Psoas muscle (tissue), 8 donors: ENCODE results near the gene MIXL1. TPM values are rescaled to one million over a fixed set of nuclear protein-coding genes. Genes with fewer than 3 reads are reported as not detected.

Experiments
- ATAC-seq, 4 donors: fragments of 200-7000 bp; cut with Tn5 transposase; one replicate each; pipeline ENCODE4 v1.9.1; 2020; ENCODE audit warnings: moderate library complexity in 3 of 4, mild to moderate bottlenecking in 2 of 4
- DNase-seq, 2 donors: peaks; one replicate each; pipeline ENCODE4 v3.0.0-alpha.2; 2020
- H3K27ac ChIP-seq: fragments of 200-600 bp; one replicate; pipeline ENCODE4 v1.8.0; 2022
- H3K27me3 ChIP-seq, 3 donors: fragments of 200-600 bp in 1 of 3; one replicate each; pipeline versions ENCODE4 v1.6.1 to v1.8.0; 2013 to 2022; ENCODE audit warnings: low read length in 2 of 3, mild to moderate bottlenecking in 2 of 3, moderate library complexity in 1 of 3; ENCODE audit not compliant: insufficient read depth in 3 of 3
- H3K36me3 ChIP-seq, 2 donors: fragments of 200-600 bp in 1 of 2; one replicate each; pipeline versions ENCODE4 v1.6.1 to v1.8.0; 2013 to 2022; ENCODE audit warnings: low read depth in 1 of 2, mild to moderate bottlenecking in 1 of 2, moderate library complexity in 1 of 2; ENCODE audit not compliant: insufficient read depth in 1 of 2
- H3K4me1 ChIP-seq: fragments of 200-600 bp; one replicate; pipeline ENCODE4 v1.8.0; 2022
- H3K4me3 ChIP-seq: fragments of 200-600 bp; one replicate; pipeline ENCODE4 v1.8.0; 2022; ENCODE audit warnings: mild to moderate bottlenecking
- H3K9me3 ChIP-seq: fragments of 200-600 bp; one replicate; pipeline ENCODE4 v1.8.0; 2022
- WGBS, 3 donors: extraction: QIAGEN DNeasy Blood & Tissue Kit; methylation state at CpG; one replicate each; pipeline versions ENCODE4 v1.1.6 to v1.1.7; 2013; 5-methylcytosine and 5-hydroxymethylcytosine counted together
- intact Hi-C, 2 donors: fragments of 100-400 bp; cut with DNase I; formaldehyde crosslinking; loops; one replicate each; pipeline versions ENCODE4 v1.11.0 to v1.14.2; 2022
- polyA plus RNA-seq, 3 donors: library from polyadenylated mRNA; stranded (reverse); fragments of 200-250 nt; gene quantifications; one replicate each; pipeline ENCODE4 v1.2.3, GENCODE V29; 2013
- total RNA-seq, 4 donors: library from RNA; stranded (reverse); fragmentation: NEBNext Ultra II Directional in 2 of 4; extraction: Animal tissue kit (Norgen Biotek cat#: 25700) in 2 of 4; gene quantifications; one replicate each; pipeline versions ENCODE4 v1.2.1 to v1.2.4, GENCODE V29; 2021 to 2023
- TF ChIP-seq, protein P1 (sequence below): fragments of 200-600 bp; IDR thresholded peaks from one replicate; pipeline ENCODE4 v1.8.0; 2022; ENCODE audit warnings: antibody characterized with exemption
- donor health status: healthy with polysubstance abuse.
- donor health status: DM: no; HTN: no; CAD: no; lungs with moderate emphysema.
- donor health status: Bipolar disorder and iron deficiency.
- donor health status: healthy.
- donor health status: DM: yes; HTN: yes; CAD: no.
- donor health status: DM: no; HTN: no; CAD: no.
- donor health status: DM: no; HTN: no; CAD: no.
- donor health status: DM: yes; HTN: yes; CAD: no.

The MIXL1 gene
- total and polyA plus RNA-seq, 7 donors, result 0.01 TPM; not detected in 6

DNA sequence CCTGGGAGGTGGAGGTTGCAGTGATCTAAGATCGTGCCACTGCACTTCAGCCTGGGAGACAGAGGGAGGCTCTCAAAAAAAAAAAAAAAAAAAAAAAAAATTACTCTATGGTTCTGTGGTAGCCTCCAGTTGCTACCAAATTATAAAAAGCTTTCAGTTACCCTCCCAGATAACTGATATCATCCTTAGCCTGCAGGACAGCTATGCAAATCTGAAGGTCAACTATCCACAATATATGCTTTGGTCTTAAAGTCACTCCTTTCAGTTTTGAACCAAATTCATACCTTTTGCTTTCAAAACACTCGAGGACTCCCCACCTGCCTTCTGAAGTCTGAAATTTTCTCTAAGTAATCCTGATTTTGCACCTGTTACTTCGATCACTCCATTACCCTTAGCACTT, 3.1 kb downstream of the MIXL1 start:
- 87 to 94% (median 91%) methylated on average over 3 of the region's 3 CpGs for WGBS, 3 donors
- Histone ChIP-seq H3K36me3 (peaks cover 2 to 9% of the 10 kb centered on the region in 2 donors), H3K27ac (no peak overlapping the region), H3K9me3 (no peaks in the 10 kb centered on the region), H3K4me3 (no peak overlapping the region), H3K27me3 (peaks cover 0 to 39% (median 10%) of the 10 kb centered on the region in 3 donors), H3K4me1 (no peaks in the 10 kb centered on the region)
- no peak for DNase-seq
- intact Hi-C loops, result no loop called here
- TF ChIP-seq, protein P1, sequence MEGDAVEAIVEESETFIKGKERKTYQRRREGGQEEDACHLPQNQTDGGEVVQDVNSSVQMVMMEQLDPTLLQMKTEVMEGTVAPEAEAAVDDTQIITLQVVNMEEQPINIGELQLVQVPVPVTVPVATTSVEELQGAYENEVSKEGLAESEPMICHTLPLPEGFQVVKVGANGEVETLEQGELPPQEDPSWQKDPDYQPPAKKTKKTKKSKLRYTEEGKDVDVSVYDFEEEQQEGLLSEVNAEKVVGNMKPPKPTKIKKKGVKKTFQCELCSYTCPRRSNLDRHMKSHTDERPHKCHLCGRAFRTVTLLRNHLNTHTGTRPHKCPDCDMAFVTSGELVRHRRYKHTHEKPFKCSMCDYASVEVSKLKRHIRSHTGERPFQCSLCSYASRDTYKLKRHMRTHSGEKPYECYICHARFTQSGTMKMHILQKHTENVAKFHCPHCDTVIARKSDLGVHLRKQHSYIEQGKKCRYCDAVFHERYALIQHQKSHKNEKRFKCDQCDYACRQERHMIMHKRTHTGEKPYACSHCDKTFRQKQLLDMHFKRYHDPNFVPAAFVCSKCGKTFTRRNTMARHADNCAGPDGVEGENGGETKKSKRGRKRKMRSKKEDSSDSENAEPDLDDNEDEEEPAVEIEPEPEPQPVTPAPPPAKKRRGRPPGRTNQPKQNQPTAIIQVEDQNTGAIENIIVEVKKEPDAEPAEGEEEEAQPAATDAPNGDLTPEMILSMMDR, result no peak
- no peak for ATAC-seq

DNA sequence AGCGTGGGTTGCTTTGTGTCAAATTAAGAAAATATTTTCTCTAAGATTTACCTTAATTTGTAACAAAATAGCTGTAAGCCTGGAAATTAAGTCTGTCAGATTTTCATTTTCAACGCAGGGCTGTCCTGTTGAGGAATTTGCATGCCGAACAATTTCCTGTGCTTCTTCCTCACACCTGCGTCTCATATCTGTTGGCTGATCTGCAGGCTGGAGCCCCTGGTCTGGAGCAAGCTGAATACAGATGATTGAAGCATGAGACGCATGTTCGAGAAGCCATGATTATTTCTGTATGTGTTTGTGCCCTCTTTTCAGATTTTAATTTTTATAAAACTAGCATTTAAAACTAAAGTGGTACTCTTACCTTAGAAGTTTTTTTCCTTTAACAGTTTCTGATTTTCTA, 9.8 kb downstream of the MIXL1 start:
- intact Hi-C loops, result no loop called here
- Histone ChIP-seq H3K27me3 (no peaks in the 10 kb centered on the region), H3K4me3 (no peak overlapping the region), H3K4me1 (no peaks in the 10 kb centered on the region), H3K27ac (no peak overlapping the region), H3K9me3 (no peaks in the 10 kb centered on the region), H3K36me3 (peaks cover 0 to 36% of the 10 kb centered on the region in 2 donors)
- DNase-seq, result no peak
- WGBS, 3 donors, result 81 to 87% (median 81%) methylated on average over 6 of the region's 6 CpGs
- TF ChIP-seq, protein P1, result no peak
- ATAC-seq, result no peak

DNA sequence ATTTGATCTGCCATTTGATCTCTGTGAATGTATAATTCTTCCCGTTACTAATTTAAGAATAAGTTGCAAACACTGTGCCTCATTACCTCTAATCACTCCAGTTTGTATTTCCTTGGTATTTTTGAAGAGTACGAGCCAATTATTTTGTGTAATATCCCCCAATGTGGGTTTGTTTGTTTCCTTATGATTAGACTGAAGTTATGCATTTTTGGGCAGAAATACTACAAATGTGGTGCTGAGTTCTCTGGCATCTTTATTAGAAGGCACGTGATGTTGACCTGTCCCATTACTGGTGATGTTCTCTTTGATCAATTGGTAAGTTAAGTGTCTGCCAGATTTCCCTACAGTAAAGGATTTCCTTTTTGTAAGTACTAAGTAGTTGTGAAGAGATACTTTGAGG, 10.3 kb downstream of the MIXL1 start:
- ATAC-seq, result no peak
- H3K9me3 ChIP-seq, result no peaks in the 10 kb centered on the region
- H3K4me1 ChIP-seq, result no peaks in the 10 kb centered on the region
- TF ChIP-seq, protein P1, result no peak
- H3K36me3 ChIP-seq, result peaks cover 0 to 41% of the 10 kb centered on the region in 2 donors
- 86 to 93% (median 88%) methylated on average over 3 of the region's 3 CpGs for WGBS, 3 donors
- H3K27me3 ChIP-seq, result no peaks in the 10 kb centered on the region
- H3K4me3 ChIP-seq, result no peak overlapping the region
- no peak overlapping the region for H3K27ac ChIP-seq
- intact Hi-C loops, result no loop called here
- no peak for DNase-seq

DNA sequence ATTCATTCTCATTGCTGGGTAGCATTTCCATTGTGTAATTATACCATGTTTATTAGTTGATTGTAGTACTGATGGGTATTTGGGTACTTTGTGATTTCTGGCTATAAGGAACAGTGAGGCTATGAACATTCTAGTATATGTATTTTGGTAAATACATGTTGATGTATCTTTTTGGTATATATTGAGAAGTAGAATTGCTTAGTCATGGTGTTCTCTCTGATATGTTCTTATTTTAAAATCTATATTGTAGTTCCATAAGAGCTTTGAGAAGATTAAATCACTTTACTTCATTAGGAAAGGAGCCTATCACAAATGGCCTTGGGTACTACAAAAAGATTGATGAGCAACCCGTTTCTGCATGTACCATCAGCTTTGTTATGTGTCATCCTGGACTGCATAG, 13.4 kb downstream of the MIXL1 start:
- Histone ChIP-seq H3K4me1 (no peaks in the 10 kb centered on the region), H3K36me3 (peaks cover 0 to 34% of the 10 kb centered on the region in 2 donors), H3K4me3 (no peak overlapping the region), H3K9me3 (no peaks in the 10 kb centered on the region), H3K27me3 (no peaks in the 10 kb centered on the region), H3K27ac (no peak overlapping the region)
- DNase-seq (no peak), ATAC-seq (no peak)
- TF ChIP-seq, protein P1, result no peak
- intact Hi-C loops, result no loop called here
- 96 to 97% (median 97%) methylated on average over 1 of the region's 1 CpG for WGBS, 3 donors

DNA sequence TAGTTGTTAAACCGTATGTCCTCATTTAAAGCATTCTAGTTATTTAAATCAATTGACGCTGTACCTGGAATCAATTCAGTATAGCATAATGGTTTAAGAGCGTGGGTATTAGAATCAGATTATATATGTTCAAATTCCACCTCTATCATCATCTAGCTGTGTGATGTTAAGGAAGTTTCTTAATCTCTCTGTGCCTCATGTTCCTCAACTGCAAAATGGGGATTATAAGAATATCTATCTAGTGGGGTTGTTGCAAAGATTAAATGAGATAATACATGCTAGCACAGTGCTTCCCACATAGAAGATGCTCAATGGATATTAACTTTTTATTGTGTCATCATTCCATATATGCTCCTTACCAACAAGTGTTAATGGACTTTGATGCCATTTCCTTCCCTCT, 16.0 kb downstream of the MIXL1 start:
- intact Hi-C loops, result no loop called here
- 97 to 99% (median 98%) methylated on average over 3 of the region's 3 CpGs for WGBS, 3 donors

More for the DNA sequence above, 16.0 kb downstream of the MIXL1 start:
- Histone ChIP-seq H3K27ac (no peak overlapping the region), H3K4me3 (no peak overlapping the region), H3K9me3 (no peaks in the 10 kb centered on the region), H3K27me3 (no peaks in the 10 kb centered on the region), H3K4me1 (no peaks in the 10 kb centered on the region), H3K36me3 (peaks cover 0 to 23% of the 10 kb centered on the region in 2 donors)
- DNase-seq, result no peak
- TF ChIP-seq, protein P1, result no peak
- ATAC-seq, result no peak
